HEK293T (cell line): Measurements from ENCODE around the gene DLD.
"Not testable (repeated sequence)": the region's sequence is repeated elsewhere in the genome, so short reads cannot be mapped to it uniquely, and the experiment has no call there.

Experiments used
- CTCF ChIA-PET: fragments of 350-600 bp; formaldehyde crosslinking; extraction: SDS; loops from one replicate; lab custom pipeline; 2021; ENCODE audit warnings: antibody characterized with exemption, inconsistent platforms; lab: Yijun Ruan, JAX
- POLR2A ChIA-PET: fragments of 350-600 bp; formaldehyde crosslinking; extraction: SDS; loops from one replicate; lab custom pipeline; 2020; ENCODE audit warnings: antibody characterized with exemption, inconsistent platforms; lab: Yijun Ruan, JAX
- DNase-seq: peaks from one replicate; pipeline ENCODE4 v3.0.0; 2012; ENCODE audit warnings: mixed read lengths; ENCODE audit errors: extremely low spot score
- ARNT ChIP-seq: fragments of 450-650 bp; IDR thresholded peaks from 2 replicates; pipeline ENCODE4 v1.6.1; 2017; ENCODE audit warnings: mild to moderate bottlenecking
- BHLHE40 ChIP-seq: fragments of 450-650 bp; IDR thresholded peaks from 2 replicates; pipeline ENCODE4 v1.6.1; 2016; ENCODE audit warnings: mild to moderate bottlenecking, moderate library complexity, borderline replicate concordance
- CTBP1 ChIP-seq: fragments of 450-650 bp; IDR thresholded peaks from 2 replicates; pipeline ENCODE4 v1.6.1; 2016; ENCODE audit warnings: borderline replicate concordance
- ELF4 ChIP-seq: fragments of 450-650 bp; IDR thresholded peaks from 2 replicates; pipeline ENCODE4 v1.6.1; 2017; ENCODE audit warnings: antibody characterized with exemption
- FOXA1 ChIP-seq: fragments of 450-650 bp; IDR thresholded peaks from 2 replicates; pipeline ENCODE4 v1.6.1; 2016; ENCODE audit warnings: mild to moderate bottlenecking
- FOXK2 ChIP-seq: fragments of 450-650 bp; IDR thresholded peaks from 2 replicates; pipeline ENCODE4 v1.6.1; 2016; ENCODE audit warnings: mild to moderate bottlenecking
- FOXM1 ChIP-seq: fragments of 450-650 bp; IDR thresholded peaks from 2 replicates; pipeline ENCODE4 v1.6.1; 2017; ENCODE audit warnings: mild to moderate bottlenecking, borderline replicate concordance
- HDGF ChIP-seq: fragments of 450-650 bp; IDR thresholded peaks from 2 replicates; pipeline ENCODE4 v1.6.1; 2017; ENCODE audit warnings: antibody characterized with exemption, borderline replicate concordance
- L3MBTL2 ChIP-seq: fragments of 450-650 bp; conservative IDR thresholded peaks from 2 replicates; pipeline ENCODE4 v1.6.1; 2016; ENCODE audit warnings: mild to moderate bottlenecking
- LEF1 ChIP-seq: fragments of 450-650 bp; IDR thresholded peaks from 2 replicates; pipeline ENCODE4 v1.6.1; 2017; ENCODE audit warnings: mild to moderate bottlenecking, borderline replicate concordance
- NFRKB ChIP-seq: fragments of 450-650 bp; IDR thresholded peaks from 2 replicates; pipeline ENCODE4 v1.6.1; 2016; ENCODE audit warnings: mild to moderate bottlenecking, moderate library complexity
- SP1 ChIP-seq: fragments of 450-650 bp; IDR thresholded peaks from 2 replicates; pipeline ENCODE4 v1.6.1; 2017
- SUZ12 ChIP-seq: fragments of 450-650 bp; IDR thresholded peaks from 2 replicates; pipeline ENCODE4 v1.6.1; 2016; ENCODE audit warnings: mild to moderate bottlenecking
- TARDBP ChIP-seq: fragments of 450-650 bp; IDR thresholded peaks from 2 replicates; pipeline ENCODE4 v1.6.1; 2016
- ZNF384 ChIP-seq: fragments of 450-650 bp; IDR thresholded peaks from 2 replicates; pipeline ENCODE4 v1.6.1; 2016
- TF ChIP-seq, protein P1 (sequence below): fragments of 450-650 bp; IDR thresholded peaks from 2 replicates; pipeline ENCODE4 v1.6.1; 2016

The DLD gene

DNA sequence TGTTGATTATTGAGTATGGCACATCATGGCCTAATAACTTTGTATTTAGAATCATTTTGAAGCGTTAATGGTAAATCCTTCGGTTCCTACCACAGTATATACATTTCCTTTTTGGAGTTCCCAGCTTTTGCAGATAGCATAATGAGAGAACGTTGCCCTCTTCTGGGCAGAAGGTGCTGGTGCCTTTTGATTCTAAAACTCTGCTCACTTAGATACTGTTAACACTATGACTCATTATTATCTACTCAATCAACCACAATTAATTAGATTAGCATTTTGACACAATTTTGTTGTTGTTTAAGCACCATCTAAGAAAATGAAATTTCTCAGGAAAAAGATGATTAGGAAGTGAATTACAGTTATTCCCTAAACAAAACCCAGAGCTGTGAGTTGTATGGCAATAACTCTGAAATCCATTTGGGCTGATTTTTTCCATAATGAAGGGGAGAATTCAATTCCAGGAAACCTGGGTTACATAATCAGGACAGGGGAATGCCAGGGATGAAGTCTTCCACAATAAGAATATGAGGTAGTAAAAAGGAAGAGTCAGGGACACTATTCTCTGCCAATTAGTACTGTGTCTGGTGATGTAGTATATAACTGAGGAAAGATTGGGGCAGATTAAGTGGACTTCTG is 11.5 kb upstream of the DLD start:
- ChIA-PET CTCF (interaction anchor here (0.6 to 2.2 kb wide), 7 partner anchors 11 to 710 kb away, joined by 3 to 10 read pairs (median 4); partner anchors contain the start of gene DLD), POLR2A (interaction anchor here (0.8 to 1.7 kb wide), 2 partner anchors 11 to 136 kb away, joined by 3 to 5 read pairs; partner anchors contain the start of genes CBLL1 and DLD)
- TF ChIP-seq L3MBTL2, result no peak
- TF ChIP-seq ZNF384, result no peak
- TF ChIP-seq CTBP1, result no peak
- no peak for TF ChIP-seq BHLHE40
- TF ChIP-seq SUZ12, result no peak
- TF ChIP-seq SP1, result no peak
- no peak for TF ChIP-seq FOXA1
- TF ChIP-seq ELF4, result no peak
- TF ChIP-seq FOXK2, result no peak
- TF ChIP-seq, protein P1, sequence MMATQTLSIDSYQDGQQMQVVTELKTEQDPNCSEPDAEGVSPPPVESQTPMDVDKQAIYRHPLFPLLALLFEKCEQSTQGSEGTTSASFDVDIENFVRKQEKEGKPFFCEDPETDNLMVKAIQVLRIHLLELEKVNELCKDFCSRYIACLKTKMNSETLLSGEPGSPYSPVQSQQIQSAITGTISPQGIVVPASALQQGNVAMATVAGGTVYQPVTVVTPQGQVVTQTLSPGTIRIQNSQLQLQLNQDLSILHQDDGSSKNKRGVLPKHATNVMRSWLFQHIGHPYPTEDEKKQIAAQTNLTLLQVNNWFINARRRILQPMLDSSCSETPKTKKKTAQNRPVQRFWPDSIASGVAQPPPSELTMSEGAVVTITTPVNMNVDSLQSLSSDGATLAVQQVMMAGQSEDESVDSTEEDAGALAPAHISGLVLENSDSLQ, result no peak
- TF ChIP-seq NFRKB, result no peak
- TF ChIP-seq FOXM1, result no peak
- no peak for TF ChIP-seq HDGF
- no peak for TF ChIP-seq TARDBP
- no peak for TF ChIP-seq LEF1
- no peak for TF ChIP-seq ARNT
- DNase-seq, result peak; percentile 50

DNA sequence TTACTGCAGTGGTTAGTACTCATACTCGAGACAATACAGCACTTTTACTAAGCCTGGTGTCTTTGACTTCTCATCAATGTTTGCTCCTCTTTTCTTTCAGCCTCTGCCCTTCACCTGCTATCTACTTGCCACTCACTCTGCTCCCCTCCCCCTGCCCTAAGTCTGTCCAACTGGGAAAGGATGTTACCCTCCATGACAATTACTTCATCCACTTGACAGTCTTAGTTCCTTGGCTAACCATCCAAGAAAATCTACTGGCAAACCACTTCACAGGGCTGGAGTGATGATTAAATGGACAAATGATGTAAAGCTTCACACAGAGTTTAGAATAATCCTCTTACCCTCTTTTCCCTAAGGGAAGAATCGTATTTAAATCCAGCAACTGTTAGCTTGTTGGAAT is 8.2 kb upstream of the DLD start:
- POLR2A ChIA-PET, result no interaction called here
- TF ChIP-seq, protein P1, result no peak
- no peak for TF ChIP-seq FOXM1
- TF ChIP-seq FOXA1, result no peak
- TF ChIP-seq SUZ12, result no peak
- no peak for TF ChIP-seq ELF4
- CTCF ChIA-PET, result no interaction called here
- DNase-seq, result no peak

DNA sequence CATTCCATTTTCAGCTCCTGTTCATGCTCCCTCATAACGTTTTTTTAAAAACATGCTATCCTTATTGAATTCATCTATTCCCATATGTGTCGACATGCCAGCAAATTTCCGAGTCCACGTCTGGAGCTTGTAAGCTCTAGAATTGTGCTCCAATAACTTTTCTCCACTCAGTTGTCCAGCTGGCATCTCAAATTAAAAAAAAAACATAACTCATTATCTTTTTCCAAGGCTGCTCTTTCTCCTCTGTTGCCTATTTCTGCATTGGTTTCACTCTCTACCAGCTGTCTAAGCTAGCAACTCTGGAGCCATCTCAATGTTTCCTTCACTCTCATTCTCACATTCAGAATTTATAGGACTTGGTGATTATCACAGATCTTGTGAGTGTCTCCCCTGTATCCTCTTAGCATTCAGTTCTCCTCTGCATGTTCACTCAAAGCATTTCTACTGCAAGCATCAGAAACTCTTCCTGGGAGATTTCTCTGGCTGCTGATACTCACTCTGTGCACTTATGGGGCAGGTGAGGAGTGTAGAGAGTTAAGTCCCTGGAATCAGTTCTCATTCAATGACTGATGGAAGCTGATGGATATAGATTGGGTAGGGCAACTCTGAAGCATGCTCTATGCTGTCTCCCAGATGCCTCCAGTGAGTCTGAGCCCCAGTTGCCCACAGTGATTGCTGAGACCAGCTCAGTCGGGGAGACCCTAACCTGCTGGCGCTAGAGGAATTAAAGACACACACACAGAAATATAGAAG is 6.7 kb upstream of the DLD start:
- ChIA-PET CTCF (no interaction called here), POLR2A (no interaction called here)
- DNase-seq, result no peak
- TF ChIP-seq NFRKB (no peak), LEF1 (no peak), TARDBP (no peak), HDGF (no peak), ELF4 (no peak), CTBP1 (no peak), FOXM1 (no peak), ZNF384 (no peak), SUZ12 (no peak), L3MBTL2 (no peak), FOXA1 (no peak), BHLHE40 (no peak), SP1 (no peak)

DNA sequence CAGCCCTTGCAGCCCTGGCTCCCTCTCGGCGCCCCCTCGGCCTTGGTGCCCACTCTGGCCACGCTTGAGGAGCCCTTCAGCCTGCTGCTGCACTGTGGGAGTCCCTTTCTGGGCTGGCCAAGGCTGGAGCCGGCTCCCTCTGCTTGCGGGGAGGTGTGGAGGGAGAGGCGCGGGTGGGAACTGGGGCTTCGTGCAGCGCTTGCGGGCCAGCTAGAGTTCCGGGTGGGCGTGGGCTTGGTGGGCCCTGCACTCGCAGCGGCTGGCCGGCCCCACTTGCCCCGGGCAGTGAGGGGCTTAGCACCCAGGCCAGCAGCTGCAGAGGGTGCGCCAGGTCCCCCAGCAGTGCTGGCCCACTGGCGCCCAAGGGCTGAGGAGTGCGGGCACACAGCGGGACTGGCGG is 3.2 kb upstream of the DLD start:
- DNase-seq, POLR2A ChIA-PET, CTCF ChIA-PET: not testable (repeated sequence)

DNA sequence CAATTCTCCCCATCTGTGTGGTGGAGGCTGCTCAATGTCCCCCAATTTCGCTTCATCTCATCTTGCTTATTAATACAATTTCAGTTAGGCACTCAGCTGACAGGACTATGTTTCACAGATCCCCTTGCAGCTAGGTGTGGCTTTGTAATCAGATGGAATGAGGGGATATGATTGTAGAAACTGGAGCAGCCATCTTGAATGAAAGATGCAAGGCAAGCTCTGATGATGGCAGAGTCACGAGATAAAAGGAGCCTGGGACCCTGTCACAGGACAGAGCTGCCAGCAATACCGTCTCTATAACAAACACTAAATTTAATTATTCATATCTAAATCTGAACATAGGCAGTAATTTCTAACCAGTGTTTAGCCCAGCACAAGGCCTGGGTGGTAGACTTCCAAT is 991 bp upstream of the DLD start:
- POLR2A ChIA-PET, result interaction anchor here (0.9 to 2.1 kb wide), 4 partner anchors 8 to 635 kb away, joined by 3 to 6 read pairs (median 4); partner anchors contain the start of gene CBLL1
- CTCF ChIA-PET, result interaction anchor here (0.8 to 2.0 kb wide), 2 partner anchors 10 to 223 kb away, joined by 3 to 8 read pairs; no protein-coding TSS in a partner anchor
- DNase-seq, result no peak
- TF ChIP-seq ZNF384 (no peak), FOXA1 (no peak)
- TF ChIP-seq, protein P1, result no peak

DNA sequence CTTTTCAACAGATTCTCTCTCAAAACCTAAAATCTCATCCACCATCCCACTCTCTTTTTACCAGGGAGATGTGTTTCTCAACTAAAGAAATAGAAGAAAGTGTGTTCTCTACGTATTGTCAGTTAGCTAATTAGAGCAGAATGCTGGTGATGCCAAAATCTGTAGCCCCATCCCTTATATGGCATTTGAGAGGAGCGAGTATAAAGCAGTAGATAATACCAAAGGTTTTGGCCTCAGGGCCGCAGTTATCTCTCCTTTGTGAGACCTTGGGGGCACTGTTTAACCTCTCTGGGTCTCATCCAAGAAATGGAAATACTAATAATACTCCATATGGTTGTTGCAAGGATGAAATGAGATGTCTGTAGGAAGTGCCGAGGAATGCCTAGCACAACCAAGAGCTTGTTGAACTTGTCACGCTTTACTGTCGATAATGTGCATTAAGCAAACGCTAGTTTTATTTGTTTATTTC is 456 bp upstream of the DLD start:
- peak; percentile 11 for DNase-seq
- ChIA-PET CTCF (interaction anchor here (2.0 kb wide), 1 partner anchor 11 kb away, joined by 8 read pairs; no protein-coding TSS in a partner anchor), POLR2A (interaction anchor here (0.7 to 2.1 kb wide), 8 partner anchors 9 to 635 kb away, joined by 3 to 6 read pairs (median 3); partner anchors contain the start of gene CBLL1)
- TF ChIP-seq NFRKB (no peak), TARDBP (no peak), ZNF384 (no peak), SUZ12 (no peak), CTBP1 (no peak), FOXK2 (no peak), BHLHE40 (no peak), LEF1 (no peak), FOXA1 (no peak), HDGF (no peak), ARNT (no peak), L3MBTL2 (no peak), FOXM1 (no peak), SP1 (no peak), ELF4 (no peak)
- TF ChIP-seq, protein P1, result no peak
